ENCODE data around the gene SLIT3.

The SLIT3 gene

DNA sequence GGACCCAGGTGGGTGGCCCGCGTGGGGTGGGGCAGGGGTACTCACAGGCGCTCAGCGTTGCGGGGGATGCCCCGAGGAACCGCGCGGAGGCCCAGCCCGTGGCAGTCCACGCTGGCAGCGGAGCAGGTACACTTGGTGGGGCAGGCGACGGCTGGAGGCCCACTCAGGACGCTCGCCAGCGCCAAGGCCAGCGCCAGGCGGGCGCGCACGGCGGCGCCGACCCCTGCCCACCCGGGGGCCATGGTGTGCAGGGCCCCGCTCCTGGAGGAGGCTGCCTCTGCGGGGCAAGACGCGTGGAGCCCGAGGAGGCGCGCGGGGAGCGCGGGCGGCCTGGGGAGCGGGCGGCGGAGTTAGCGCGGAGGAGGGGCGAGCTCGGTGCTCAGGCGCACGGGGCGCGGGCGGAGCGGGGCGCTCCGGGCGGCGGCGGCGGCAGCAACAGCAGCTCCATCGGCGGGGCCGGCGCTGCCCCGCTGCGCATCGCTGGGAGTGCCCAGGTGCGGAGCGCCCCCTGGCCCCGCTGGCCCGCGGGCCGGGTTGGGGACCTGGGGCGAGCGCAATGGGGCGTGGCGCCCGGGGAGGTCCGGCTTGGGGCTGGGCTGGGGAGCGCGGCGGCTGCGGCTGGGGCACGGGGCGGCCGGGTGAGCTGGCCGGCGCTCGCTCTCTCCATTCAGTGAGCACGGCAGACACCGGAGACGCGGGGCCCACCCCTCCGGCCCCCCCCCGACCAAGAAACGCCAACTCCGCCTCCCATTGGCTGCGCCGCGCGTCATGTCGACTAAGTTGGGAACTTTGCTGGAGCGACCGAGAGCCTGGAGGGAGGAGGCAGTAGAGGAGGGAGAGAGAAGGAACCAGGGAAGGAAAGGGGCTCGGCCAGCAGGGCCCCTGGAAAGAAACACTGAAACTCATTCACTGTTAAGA is at the start of gene SLIT3:
SLIT3 (minus strand) TSS at position 672 of the 918 bp plus-strand sequence; CDS start at position 242, 430 bp downstream.
- DNase-seq: no peak

DNA sequence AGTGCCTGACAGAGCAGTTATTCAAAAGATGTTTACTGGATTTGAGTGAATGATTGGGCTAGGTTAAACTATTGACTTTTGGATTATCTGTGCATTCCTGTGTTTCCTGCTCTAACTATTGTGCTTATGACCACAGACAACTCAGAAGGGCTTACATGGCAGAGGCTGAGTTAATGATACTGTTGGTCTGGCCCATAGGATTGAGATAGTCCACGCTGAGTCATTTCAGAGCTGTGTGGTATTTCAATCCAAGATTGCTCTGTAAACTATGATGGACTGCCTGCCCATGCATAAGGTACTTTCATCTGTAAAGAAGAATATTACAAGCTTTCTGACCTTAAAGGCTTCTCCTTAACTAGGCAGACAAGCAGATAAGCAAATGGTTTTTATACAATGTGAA is 49.1 kb upstream of the SLIT3 start:
- no peak for DNase-seq

DNA sequence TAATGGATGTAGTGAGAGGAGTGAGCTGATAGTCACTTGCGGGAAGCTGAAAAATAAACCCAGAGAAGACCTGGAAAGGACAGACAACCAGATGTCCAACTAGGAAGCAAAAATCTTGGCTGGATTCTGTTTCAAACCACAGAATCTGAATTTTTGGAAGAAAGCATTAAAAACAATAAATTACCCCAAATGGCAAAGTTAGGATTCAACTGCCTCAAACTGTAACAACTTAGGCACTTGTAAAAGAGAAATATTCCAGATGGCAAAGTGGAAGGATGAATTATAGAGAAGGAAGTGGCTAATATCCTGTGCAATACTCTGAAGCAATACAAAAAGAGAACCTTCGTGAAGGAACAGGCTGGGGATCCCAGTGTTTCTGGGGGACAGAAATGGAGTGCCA is 46.8 kb upstream of the SLIT3 start:
- no peak for DNase-seq

DNA sequence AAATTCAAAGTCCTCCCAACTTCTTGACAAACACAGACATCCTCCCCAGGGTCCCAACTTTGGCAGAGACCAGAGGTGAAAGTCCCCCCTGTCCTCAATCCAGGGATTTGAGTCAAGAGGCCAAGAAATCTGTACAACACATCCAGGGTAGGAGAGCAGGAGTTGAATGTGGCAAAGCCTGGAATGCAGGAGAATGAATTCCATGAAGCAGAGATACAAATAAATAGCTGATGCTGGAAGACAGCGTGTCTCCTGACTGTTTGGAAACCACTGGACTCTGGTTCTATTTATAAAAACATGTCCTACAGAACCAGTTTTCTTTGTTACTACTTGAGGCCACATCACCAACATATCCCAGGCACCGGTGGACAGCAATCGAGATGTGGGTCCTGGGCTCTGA is 43.7 kb upstream of the SLIT3 start:
- no peak for DNase-seq

DNA sequence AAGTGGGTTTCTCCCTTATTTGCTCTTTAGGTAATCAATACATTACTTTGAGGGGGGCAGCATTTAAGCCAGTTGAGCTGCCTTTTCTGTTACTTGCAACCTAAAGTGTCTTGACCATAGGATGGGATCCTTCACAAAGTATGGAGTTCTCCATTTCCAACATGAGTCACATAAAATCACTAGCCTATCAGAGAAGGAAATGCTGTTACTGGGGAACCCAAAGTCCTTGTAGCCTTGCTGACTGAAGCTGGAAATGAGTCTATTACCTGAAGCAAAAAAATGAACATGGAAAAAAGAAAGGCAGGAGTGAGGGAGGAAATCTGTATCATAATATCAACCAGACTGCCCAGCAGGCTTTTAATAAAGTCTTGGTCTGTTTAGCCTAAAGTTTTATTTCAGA is 42.8 kb upstream of the SLIT3 start:
- no peak for DNase-seq

DNA sequence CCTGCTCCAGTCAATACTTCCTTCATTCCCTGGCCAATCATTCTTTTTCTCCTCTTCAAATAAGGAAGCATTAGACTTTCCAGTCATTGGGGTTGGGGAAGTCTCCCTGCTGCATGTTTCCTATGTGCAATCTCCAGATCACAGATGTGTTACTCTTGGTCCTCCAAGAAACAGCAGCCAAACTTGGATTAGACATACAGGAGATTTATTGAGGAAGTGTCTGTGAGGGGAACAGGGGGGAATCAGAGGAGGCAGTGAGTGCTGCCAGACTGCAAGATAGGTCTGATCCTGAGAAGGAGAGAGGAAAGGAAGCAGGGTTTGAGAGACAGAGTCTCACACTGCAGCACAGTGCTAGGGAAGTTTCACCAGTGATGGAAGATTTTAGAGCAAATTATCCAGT is 40.6 kb upstream of the SLIT3 start:
- DNase-seq: no peak

DNA sequence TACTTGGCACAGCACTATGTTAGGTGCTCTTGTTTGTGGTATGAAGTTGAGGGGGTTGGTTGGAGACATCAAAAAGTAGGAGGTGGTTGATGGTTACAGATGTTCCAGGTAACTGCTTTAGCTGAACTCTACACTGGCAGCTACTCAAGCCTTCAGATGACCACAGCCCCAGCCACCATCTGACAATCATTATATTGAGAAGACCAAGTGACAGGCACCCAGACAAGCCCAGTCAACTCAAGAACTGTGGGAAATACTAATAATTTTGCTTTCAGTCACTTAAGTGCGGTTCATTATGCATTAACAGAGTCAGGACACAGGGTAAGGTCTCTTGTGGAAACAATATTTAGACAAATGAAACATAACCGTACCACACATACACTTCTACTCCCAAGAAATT is 38.9 kb upstream of the SLIT3 start:
- DNase-seq: no peak

DNA sequence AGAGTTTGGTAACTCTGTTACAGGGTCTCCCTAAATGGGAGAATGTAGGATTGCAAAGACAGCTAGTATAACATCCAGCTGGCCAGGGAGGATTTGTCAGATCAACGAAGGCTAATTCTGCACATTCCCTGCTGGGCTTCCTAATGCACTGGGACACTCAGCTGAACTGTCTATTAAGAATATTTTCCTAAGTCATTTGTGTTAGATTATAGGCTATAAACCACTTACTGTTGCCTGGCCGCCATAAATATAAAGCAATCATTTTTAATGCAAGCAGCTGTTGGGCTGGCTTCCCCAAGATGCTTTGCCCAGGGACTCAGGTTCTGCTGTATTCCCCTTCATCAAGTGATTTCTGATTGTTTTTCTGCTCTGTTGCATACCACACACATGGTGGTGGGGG is 35.3 kb upstream of the SLIT3 start:
- DNase-seq: no peak

DNA sequence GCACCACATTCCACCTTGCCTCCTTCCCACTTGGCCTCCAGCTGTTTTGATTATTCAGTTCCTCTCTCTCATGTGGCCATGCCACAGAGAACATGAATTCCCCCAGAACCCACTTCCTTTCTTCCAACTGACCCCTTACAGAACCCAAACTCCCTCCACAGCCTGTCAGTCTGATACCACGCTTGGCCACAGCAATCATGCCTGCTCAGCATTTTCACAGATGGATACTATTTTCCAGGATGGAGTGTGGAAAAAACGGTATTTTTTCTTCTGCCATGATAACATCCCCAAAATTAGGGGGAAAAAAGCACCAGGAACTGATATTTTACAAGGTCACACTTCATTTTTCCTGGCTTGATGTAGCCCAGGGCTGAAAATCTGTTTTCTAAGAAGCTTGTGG is 34.9 kb upstream of the SLIT3 start:
- DNase-seq: no peak

DNA sequence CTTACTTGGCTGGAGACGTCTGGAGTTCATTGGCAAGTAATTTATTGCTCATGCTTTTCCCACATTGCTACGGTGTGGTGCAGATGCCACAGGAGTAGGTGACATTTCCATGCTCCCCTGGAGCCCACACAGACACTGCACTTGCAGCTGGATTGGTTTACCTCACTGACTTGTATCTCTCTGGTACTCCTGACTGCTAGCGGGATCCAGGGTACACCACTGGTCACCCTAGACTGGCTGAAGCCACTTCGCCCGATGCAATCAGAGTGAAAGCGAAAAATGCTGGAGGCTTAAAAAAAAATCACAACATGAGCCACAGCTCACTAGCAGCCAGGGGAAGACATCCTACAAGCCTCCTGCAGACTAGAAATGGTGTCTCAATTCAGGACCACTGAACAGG is 32.6 kb upstream of the SLIT3 start:
- no peak for DNase-seq

DNA sequence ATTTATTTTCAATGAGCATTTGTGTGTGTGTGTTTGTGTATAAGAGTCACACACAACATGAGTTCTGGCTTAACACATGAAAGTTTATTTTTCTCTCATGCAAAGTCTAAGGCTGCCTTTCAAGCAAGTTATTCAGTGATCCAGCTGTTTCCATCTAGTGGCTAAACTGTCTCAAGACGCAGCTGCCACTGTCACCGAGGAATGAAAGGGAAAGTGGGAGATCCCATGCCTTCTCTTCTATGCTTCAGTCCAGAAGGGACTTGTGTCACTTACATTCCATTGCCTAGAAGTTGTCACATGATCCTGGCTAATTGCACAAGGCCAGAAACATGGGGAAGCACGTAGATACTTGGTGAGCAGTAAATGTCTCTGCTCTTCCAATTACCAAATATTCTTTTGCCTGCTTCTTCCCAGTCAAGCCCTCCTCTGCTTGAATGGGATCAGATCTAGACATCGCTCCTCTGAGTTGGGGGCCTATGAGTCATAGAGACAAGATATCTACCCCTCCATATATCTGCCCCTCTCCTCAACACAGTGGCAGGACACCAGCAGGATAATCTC is 30.4 kb upstream of the SLIT3 start:
- DNase-seq: no peak

DNA sequence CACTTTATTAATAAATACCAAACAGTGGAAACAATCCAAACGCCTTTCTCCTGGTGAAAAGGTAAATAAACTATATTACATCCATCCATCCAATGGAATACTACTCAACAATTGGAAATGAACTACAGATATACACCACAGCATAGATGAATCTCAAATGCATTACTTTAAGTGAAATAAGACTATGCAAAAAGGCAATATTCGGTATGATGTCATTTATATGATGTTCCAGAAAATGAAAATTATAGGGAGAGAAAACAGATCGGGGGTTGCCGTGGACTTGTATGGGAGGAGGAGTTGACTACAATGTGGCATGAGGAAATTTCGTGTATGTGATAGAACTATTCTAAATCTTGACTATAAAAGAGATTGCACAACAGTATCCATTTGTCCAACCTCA is 27.5 kb upstream of the SLIT3 start:
- DNase-seq: no peak

DNA sequence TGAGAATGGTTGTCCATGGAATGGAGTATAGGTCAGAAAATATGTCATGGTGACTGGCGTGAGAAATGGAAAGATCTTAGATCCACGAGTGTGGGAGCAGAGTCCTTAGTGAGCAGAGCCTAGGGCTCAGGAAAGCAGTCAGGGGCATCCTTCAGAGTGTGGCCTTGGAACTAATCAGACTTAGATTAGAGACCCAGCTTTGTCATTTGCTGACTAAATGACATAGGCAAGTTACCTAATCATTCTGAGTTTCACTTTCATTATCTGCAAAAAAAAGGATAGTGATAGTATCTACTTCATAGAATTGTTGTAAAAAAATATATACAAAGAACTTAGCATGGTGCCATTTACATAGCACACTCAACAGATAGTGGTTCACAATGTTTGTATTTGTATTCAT is 24.3 kb upstream of the SLIT3 start:
- no peak for DNase-seq

DNA sequence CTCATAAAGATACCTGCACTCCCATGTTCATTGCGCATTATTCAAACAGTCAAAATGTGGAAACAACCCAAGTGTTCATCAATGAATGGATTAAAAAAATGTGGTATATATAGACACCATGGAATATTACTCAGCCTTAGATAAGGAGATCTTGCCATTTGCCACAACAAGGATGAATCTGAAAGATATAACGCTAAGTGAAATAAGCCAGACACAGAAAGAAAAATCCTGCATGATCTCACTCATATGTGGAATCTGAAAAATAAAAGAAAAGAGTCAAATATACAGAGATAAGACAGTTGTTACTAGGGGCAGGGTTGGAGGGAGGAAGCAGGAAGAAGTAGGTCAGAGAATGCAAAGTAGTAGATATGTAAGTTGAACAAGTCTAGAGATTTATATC is 17.6 kb upstream of the SLIT3 start:
- DNase-seq: no peak

DNA sequence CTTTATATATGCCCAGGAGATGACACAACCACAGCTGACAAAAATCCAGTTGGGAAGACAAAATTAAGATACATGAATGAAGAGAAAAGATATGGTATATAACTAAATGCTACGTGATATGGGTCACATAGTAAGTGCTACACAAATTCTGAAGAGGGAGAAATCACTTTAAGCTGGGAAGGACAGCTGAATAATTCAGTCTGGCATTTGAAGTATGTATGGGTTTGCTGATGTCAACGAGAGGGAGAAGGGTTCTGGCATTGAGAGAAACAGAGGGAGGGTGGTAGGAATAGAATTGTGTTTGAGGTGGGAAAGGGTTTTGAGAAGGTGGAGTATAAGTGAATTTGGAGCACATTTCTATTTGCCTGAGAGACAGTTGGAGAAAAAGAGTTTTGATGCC is 6.7 kb upstream of the SLIT3 start:
- DNase-seq: no peak

DNA sequence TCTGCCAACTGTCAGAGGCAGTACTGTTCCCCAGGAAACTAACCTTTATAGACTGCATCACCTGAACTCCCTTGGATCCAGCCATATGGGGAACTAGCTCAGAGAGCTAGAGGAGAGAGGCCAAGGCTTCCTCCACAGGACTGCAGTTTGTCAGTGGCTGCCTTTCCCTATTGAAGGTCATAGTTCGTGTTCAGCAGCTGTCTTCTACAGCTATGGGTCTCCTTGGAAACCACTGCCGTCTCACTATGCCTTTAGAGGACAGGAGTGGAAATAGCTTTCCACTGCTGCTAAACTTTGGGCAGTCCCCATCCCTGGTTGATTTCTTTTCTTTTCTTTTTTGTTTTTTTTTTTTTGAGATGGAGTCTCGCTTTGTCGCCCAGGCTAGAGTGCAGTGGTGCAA is 4.4 kb upstream of the SLIT3 start:
- DNase-seq: no peak

DNA sequence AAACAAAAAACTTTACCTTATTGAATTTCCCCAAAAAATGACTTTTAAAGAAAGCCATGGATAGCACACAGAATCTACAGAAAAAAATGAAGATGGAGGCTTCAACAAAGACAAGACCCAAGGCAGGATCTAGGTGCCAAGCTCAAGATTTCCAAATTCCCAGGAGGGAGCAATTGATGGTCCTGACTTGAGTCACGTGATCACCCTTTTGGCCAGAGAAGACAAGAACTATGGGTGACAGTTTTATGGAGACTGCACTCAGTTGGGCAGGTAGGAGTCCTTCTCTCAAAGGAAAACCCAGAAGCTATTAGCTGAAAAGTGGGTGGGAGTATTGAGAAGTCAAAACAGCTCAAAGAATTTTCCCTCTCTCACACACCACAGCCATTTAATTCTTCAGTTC is 3.2 kb upstream of the SLIT3 start:
- no peak for DNase-seq

DNA sequence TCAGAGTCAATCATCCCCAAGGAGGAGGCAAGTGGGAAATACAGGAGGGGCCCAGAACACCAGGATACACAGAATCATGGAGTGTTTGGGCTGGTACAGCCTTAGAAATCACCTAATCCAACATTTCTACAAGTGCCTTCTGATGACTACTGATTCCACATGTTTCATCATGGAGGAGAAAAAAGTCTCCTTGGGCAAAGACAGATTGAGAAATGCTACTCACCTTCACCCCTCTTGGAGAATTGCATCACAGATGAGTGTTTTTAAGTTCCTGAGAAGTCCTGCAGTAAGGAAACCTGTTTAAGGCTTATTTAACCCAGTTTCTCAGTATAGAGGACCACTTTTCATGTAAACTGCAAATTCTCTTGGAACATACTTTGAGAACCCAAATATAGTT is 2.2 kb upstream of the SLIT3 start:
- no peak for DNase-seq

DNA sequence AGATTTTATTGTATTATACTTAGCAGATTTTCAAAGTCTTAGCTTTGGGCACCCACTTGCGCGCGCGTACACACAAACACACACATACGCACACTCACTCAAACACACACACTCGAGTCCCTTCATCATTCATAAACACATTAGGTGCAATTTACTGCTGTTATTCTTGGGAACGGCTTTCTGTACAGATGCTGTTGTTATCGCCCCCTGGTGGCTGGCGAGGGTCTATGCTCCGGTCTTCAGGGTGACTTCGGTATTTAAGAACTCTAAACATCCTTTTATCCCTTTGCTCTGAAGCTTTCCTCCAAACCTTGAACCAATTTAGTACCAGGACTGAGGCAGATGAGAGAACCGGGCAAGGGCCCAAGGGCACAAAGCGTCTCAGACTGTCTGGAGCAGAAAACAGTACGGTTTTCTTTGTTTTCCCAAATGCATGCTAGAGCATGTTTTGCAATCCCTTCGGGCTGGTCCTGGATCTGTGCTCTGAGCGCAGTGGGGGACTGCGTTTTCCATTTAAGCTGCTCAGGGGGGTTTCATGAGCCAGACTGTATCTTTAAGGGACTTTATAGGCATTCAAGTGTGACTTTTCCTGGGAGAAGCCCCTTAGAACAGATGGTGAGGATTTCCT is 1.7 kb upstream of the SLIT3 start:
- no peak for DNase-seq

DNA sequence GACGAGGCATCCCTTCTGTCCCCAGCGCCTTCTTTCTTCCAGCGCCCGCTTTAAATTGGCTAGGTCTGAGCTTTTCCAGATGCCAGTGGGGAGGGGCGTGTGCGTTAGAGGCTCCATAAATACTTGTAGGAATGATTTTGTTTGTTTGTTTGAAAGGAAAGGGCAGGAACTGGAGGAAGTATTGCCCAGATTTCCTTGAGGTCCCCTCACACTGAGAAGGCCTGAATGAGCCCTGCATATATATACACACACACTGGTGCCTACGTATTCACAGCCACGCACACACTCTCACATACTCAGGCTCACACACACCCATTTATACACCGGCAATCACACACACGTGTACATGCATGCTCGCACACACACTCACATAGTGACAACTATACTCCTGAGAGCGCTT is 1.0 kb upstream of the SLIT3 start:
- no peak for DNase-seq

DNA sequence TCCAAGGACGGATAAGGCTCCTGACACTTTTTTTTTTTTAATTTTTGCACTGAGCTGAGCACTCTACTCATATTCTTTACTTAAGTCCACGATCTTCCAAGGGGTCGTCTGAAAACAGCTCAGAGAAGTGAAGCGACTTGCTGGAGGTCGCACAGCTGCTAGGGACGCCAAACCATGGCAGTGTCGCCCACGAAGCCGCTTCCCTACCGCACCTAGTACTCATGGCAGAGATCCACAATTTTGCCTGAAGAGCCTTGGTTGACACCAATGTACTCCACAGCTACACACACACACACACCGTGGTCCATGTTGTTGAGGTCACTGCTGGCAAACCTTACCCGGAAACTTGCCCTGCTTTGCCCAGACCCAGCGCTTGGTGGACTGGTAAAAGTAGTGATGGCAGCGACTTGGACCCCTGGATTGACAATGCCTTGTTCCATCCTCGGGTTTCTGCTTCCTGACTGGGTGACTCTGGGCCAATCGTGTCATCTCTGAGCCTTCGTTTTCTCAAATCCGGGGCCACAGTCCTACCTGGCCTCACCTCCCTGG is 521 bp upstream of the SLIT3 start:
- no peak for DNase-seq

DNA sequence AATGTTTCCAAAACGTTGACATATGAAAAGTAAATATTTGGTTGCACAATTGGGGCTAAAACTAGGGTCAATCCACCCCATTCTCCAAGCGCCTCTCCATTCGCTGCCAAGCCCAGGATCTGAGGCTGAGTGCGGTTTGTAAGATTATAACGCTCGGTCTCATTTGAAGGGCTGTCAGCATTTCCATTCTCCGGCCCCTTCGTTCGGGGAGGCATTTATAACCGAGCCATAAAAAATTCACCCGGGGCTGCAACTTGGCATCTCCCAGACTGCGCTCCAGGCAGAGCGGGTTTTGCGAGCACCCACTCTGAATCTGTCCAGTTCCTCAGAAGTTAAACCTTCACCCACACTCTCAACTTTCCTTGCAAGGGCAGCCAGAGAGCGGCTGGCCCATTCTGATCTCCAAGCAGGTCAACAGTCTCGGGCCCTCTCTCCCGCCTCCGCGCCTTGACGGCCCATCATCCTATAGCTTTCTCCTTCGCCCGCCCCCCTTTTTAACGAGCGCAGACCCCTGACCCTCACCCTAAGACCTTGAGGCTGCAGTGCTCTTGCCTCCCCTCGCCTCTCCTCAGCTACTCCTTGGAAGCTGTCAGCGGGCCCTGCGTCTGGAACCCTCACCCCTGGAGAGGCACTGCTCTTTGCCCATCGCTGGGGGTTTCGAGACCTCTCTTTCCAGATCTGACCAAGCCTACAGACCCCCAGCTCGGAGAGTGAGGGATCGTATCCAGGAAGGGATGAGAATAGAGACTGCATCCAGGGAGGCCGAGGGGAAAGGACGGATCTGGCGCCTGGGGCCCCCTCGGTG is 1.1 kb downstream of the SLIT3 start:
- no peak for DNase-seq

DNA sequence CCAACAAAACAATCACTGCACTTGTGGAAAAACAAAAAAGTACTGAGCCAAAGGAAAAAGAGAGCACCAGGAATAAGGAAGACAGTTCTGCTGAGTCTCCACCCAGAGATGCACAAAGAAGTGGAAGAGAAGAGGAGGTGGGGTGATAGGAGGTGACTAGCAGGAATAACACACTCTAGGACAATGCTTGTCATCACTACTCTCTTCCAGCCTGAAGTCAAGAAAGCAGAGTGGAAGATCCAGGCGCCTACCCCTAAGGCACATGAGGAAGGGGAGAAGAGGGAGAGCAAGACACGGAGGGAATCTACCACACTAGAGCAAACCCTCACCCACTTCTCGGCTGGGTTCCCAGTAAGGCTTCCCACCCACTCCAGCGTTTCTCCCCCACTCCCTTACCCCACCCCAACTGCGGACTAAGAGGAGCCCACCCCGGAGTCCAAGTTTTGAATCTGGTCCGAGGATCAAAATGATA is 1.7 kb downstream of the SLIT3 start:
- no peak for DNase-seq

Measured in NCI-H1417 treated with DMSO at 0.1 percent for 48 hours (cell line).